IMR-90 (cell line): ENCODE results near the gene GPR37. TPM values are rescaled to one million over a fixed set of nuclear protein-coding genes. Genes with fewer than 3 reads are reported as not detected.
A peak's percentile ranks its signal among the peaks of the same experiment; 100 is the strongest.

Experiments
- ATAC-seq: fragments of 200-7000 bp; cut with Tn5 transposase; 2 replicates; pipeline ENCODE4 v1.9.1; 2020; ENCODE audit warnings: low read depth, mild to moderate bottlenecking, moderate library complexity
- BruUV-seq: library from RNA; stranded (reverse); fragments of 400-500 nt; replicated peaks from 2 replicates; lab custom pipeline; 2021; lab: Mats Ljungman, UMichigan
- CTCF ChIA-PET: fragments of 300-600 bp; formaldehyde crosslinking; extraction: SDS; loops from one replicate; lab custom pipeline; 2021; ENCODE audit warnings: antibody characterized with exemption; lab: Yijun Ruan, JAX
- POLR2A ChIA-PET: fragments of 300-600 bp; sonication (Branson Sonifier 250); formaldehyde crosslinking; loops from one replicate; lab custom pipeline; 2022; ENCODE audit warnings: antibody characterized with exemption; ENCODE audit not compliant: unreplicated experiment; lab: Charles Lee
- DNase-seq: peaks from one replicate; pipeline ENCODE4 v3.0.0; 2013
- H2AFZ ChIP-seq: replicated peaks from 2 replicates; pipeline ENCODE3; 2013; ENCODE audit warnings: low read length, mild to moderate bottlenecking; ENCODE audit not compliant: poor library complexity
- H2AK5ac ChIP-seq: 2 replicates; pipeline ENCODE4 v1.6.1; 2013; ENCODE audit warnings: low read depth, low read length, inconsistent platforms
- H2AK9ac ChIP-seq: replicated peaks from 2 replicates; pipeline ENCODE3; 2013; ENCODE audit warnings: mild to moderate bottlenecking, low read depth, low read length, moderate library complexity; ENCODE audit not compliant: poor library complexity
- H2BK120ac ChIP-seq: 2 replicates; pipeline ENCODE4 v1.6.1; 2013; ENCODE audit warnings: low read depth, low read length, inconsistent platforms
- H2BK15ac ChIP-seq: 3 replicates; pipeline ENCODE4 v1.6.1; 2013; ENCODE audit warnings: low read depth, low read length, inconsistent platforms
- H2BK20ac ChIP-seq: 2 replicates; pipeline ENCODE4 v1.6.1; 2013; ENCODE audit warnings: low read depth, mild to moderate bottlenecking, inconsistent platforms, low read length, moderate library complexity
- H2BK5ac ChIP-seq: 2 replicates; pipeline ENCODE4 v1.6.1; 2013; ENCODE audit warnings: mild to moderate bottlenecking, low read depth, low read length, inconsistent platforms; ENCODE audit not compliant: poor library complexity, severe bottlenecking
- H3K14ac ChIP-seq: replicated peaks from 2 replicates; pipeline ENCODE4 v1.6.1; 2013; ENCODE audit warnings: low read depth, low read length, inconsistent platforms
- H3K18ac ChIP-seq: 2 replicates; pipeline ENCODE4 v1.6.1; 2013; ENCODE audit warnings: low read depth, low read length, control low read depth
- H3K23ac ChIP-seq: 2 replicates; pipeline ENCODE4 v1.6.1; 2013; ENCODE audit warnings: low read depth, low read length, inconsistent platforms
- H3K27ac ChIP-seq: 2 replicates; pipeline ENCODE4 v1.5.1; 2013; ENCODE audit warnings: mild to moderate bottlenecking, control low read depth, low read length; ENCODE audit not compliant: insufficient read depth
- H3K27me3 ChIP-seq: 2 replicates; pipeline ENCODE4 v1.6.1; 2013; ENCODE audit warnings: low read length; ENCODE audit not compliant: control insufficient read depth, insufficient read depth
- H3K36me3 ChIP-seq: 2 replicates; pipeline ENCODE4 v1.6.1; 2013; ENCODE audit warnings: low read length, mixed read lengths; ENCODE audit not compliant: control insufficient read depth, insufficient read depth
- H3K4ac ChIP-seq: 2 replicates; pipeline ENCODE4 v1.6.1; 2013; ENCODE audit warnings: low read depth, low read length, inconsistent platforms
- H3K4me1 ChIP-seq: 2 replicates; pipeline ENCODE4 v1.6.1; 2013; ENCODE audit warnings: low read length, mixed read lengths; ENCODE audit not compliant: control insufficient read depth, insufficient read depth
- H3K4me2 ChIP-seq: 2 replicates; pipeline ENCODE4 v1.6.1; 2013; ENCODE audit warnings: low read depth, mild to moderate bottlenecking, control low read depth, low read length, moderate library complexity
- H3K4me3 ChIP-seq: 2 replicates; pipeline ENCODE4 v1.5.1; 2013; ENCODE audit warnings: low read depth, mild to moderate bottlenecking, control low read depth, low read length, moderate library complexity; ENCODE audit not compliant: insufficient read depth
- H3K56ac ChIP-seq: 2 replicates; pipeline ENCODE4 v1.6.1; 2013; ENCODE audit warnings: low read length, inconsistent platforms; ENCODE audit not compliant: insufficient read depth; ENCODE audit errors: extremely low read depth
- H3K79me1 ChIP-seq, 2 experiments: 2 replicates each; pipeline ENCODE4 v1.6.1; 2013; ENCODE audit warnings: low read length in 2 of 2, inconsistent platforms in 1 of 2, low read depth in 1 of 2
- H3K9ac ChIP-seq: 2 replicates; pipeline ENCODE4 v1.6.1; 2013; ENCODE audit warnings: low read depth, low read length, control low read depth
- H3K9me1 ChIP-seq: 2 replicates; pipeline ENCODE4 v1.6.1; 2013; ENCODE audit warnings: low read length, inconsistent platforms; ENCODE audit not compliant: insufficient read depth
- H3K9me3 ChIP-seq: 2 replicates; pipeline ENCODE4 v1.6.1; 2013; ENCODE audit warnings: low read length; ENCODE audit not compliant: control insufficient read depth, insufficient read depth
- H4K20me1 ChIP-seq: 2 replicates; pipeline ENCODE4 v1.6.1; 2013; ENCODE audit warnings: low read length, inconsistent platforms; ENCODE audit not compliant: insufficient read depth
- H4K5ac ChIP-seq: 2 replicates; pipeline ENCODE4 v1.6.1; 2013; ENCODE audit warnings: mild to moderate bottlenecking, low read depth, low read length, control low read depth
- H4K8ac ChIP-seq, 2 experiments: 2 replicates each; pipeline ENCODE4 v1.6.1; 2013; ENCODE audit warnings: low read depth in 2 of 2, low read length in 2 of 2, control low read depth in 1 of 2, inconsistent platforms in 1 of 2
- H4K91ac ChIP-seq: 2 replicates; pipeline ENCODE4 v1.6.1; 2013; ENCODE audit warnings: low read depth, low read length, inconsistent platforms; ENCODE audit not compliant: insufficient read depth
- BHLHE40 ChIP-seq: fragments of 150-350 bp; IDR thresholded peaks from 2 replicates; pipeline ENCODE4 v1.6.1; 2016; ENCODE audit warnings: mild to moderate bottlenecking, low read depth, low read length
- CHD1 ChIP-seq: IDR thresholded peaks from 2 replicates; pipeline ENCODE4 v1.6.1; 2012; ENCODE audit warnings: low read depth, low read length, improper control_type of control experiment
- MXI1 ChIP-seq: IDR thresholded peaks from 2 replicates; pipeline ENCODE4 v1.6.1; 2012; ENCODE audit warnings: low read depth, mild to moderate bottlenecking, low read length, moderate library complexity, borderline replicate concordance
- POLR2A ChIP-seq: IDR thresholded peaks from 2 replicates; pipeline ENCODE4 v1.6.1; 2012; ENCODE audit warnings: mild to moderate bottlenecking, low read depth, low read length
- RAD21 ChIP-seq: IDR thresholded peaks from 2 replicates; pipeline ENCODE4 v1.6.1; 2012; ENCODE audit warnings: low read length, improper control_type of control experiment
- SMC3 ChIP-seq: fragments of 150-350 bp; IDR thresholded peaks from 2 replicates; pipeline ENCODE4 v1.6.1; 2016; ENCODE audit warnings: low read depth, mild to moderate bottlenecking, antibody characterized with exemption, low read length, moderate library complexity
- USF2 ChIP-seq: fragments of 150-350 bp; IDR thresholded peaks from 2 replicates; pipeline ENCODE4 v1.6.1; 2017; ENCODE audit warnings: mild to moderate bottlenecking, antibody characterized with exemption, low read length, low read depth
- WGBS, 2 experiments: methylation state at CpG; one replicate each; pipeline versions ENCODE4 v1.1.5 to v1.1.7; 2013; ENCODE audit warnings: missing lambda C conversion rate in 2 of 2; ENCODE audit not compliant: insufficient read length in 1 of 2; ENCODE audit errors: extremely low coverage in 2 of 2; 5-methylcytosine and 5-hydroxymethylcytosine counted together
- dilution Hi-C: fragments of 300-500 bp; cut with HindIII; formaldehyde crosslinking; loops from one replicate; pipeline ENCODE4 v1.14.3; 2018; ENCODE audit warnings: low sequenced_read_pairs; ENCODE audit not compliant: unreplicated experiment
- in situ Hi-C: fragments of 300-500 bp; cut with MboI; formaldehyde crosslinking; loops from 3 replicates; pipeline ENCODE4 v1.14.3; 2019; ENCODE audit warnings: low sequenced_read_pairs, inconsistent platforms, mixed read lengths
- intact Hi-C: fragments of 100-400 bp; cut with micrococcal nuclease; formaldehyde crosslinking; loops from 2 replicates; pipeline ENCODE4 v1.10.0; 2022
- polyA plus RNA-seq, 3 experiments: library from polyadenylated mRNA; depleted of rRNA; stranded (reverse); fragments of >200 nt; gene quantifications; 2 replicates each; pipeline ENCODE4 v1.2.3, GENCODE V29; 2012; ENCODE audit warnings: low replicate concordance in 1 of 3
- total RNA-seq: library from RNA; depleted of rRNA; stranded (reverse); fragments of >200 nt; gene quantifications from 2 replicates; pipeline ENCODE4 v1.2.3, GENCODE V29; 2012
- TF ChIP-seq, protein P1 (sequence below): conservative IDR thresholded peaks from 2 replicates; pipeline ENCODE4 v1.5.1; 2012; ENCODE audit warnings: mild to moderate bottlenecking, low read depth, low read length, improper control_type of control experiment

The GPR37 gene
- total and polyA plus RNA-seq, 2 of the 4 experiments (the other 2 are of a cell fraction): 4.6 to 9.3 TPM

DNA sequence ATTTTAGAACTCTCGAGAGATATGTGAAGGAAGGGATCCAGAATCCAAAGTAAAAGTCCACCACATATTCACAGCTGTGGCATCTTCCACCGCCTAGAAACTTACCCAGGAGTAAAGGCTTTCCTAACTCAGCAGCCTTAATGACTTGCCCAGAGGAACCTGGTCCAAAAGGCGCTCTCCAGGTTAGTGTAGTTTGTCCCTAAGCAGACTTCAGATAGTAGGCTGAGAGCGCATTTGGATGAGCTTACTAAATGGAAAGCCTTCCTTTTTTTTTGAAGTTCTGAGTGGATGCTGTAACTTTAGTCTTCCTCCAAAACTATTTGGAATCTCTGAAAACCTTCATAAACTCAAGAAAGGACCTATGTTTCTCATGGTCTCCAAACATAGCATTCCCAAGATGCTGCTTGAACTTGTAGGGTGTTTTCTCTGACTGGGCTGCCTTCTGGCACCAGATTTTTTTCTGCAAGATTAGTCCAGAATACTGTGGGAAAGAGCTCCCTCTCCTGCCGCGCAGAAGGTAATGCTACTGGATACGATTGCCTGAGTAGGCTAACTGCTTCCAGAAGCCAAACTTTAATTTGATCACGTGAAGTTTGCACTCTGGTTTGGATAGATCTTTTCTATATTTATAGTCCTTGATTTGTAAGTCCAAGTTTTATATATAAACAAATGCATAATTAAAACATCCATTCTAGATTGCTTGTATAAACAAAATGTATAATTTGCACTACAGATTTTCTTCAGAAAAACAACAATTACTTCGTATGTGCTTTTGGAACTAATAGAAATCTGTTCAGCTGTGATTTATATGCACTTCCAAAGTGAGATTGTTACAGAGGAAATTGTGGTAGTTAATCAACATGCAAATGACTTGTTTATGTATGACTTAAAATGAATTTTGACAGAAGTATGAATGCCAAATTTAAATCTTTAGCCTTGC lies 19.6 kb upstream of the GPR37 start:
- Histone ChIP-seq H2AFZ (peak overlapping the region; percentile 78), H3K4me3 (no peak overlapping the region), H4K20me1 (no peaks in the 10 kb centered on the region), H4K91ac (peak overlapping the region; percentile 42; the same call in 1 of the 2 replicates), H3K18ac (no peak overlapping the region), H3K36me3 (no peaks in the 10 kb centered on the region), H3K14ac (peak overlapping the region; percentile 55; the same call in 1 of the 2 replicates), H2AK9ac (no peak overlapping the region), H3K23ac (peak overlapping the region; percentile 58; the same call in 1 of the 2 replicates), H4K5ac (0 out of 2 replicates have a peak overlapping the region, but pooled peaks have one; percentile 30), H3K9me3 (no peaks in the 10 kb centered on the region), H3K4me2 (no peak overlapping the region), H3K27me3 (no peaks in the 10 kb centered on the region), H2BK15ac (peak overlapping the region; percentile 47; the same call in 1 of the 3 replicates), H3K27ac (no peak overlapping the region), H3K4me1 (peaks cover 2% of the 10 kb centered on the region; the same call in 1 of the 2 replicates), H3K79me1 (no peaks in the 10 kb centered on the region), H2BK5ac (no peak overlapping the region), H4K8ac (0 out of 4 replicates have a peak overlapping the region, but pooled peaks of 1 of the 2 experiments have one; percentile 20), H2AK5ac (peak overlapping the region; percentile 10; the same call in 1 of the 2 replicates), H3K56ac (no peak overlapping the region), H2BK120ac (peak overlapping the region; percentile 87), H3K4ac (0 out of 2 replicates have a peak overlapping the region, but pooled peaks have one; percentile 68), H2BK20ac (peak overlapping the region; percentile 57; the same call in 1 of the 2 replicates), H3K9me1 (peaks cover 3% of the 10 kb centered on the region), H3K9ac (no peak overlapping the region)
- ChIA-PET CTCF (interaction anchor here (0.5 to 2.4 kb wide), 11 partner anchors 12 to 727 kb away, joined by 3 to 12 read pairs (median 4); partner anchors contain the start of gene GPR37), POLR2A (no interaction called here)
- peak; percentile 85 for ATAC-seq
- DNase-seq: peak; percentile 73
- BruUV-seq: no TSS peak
- in situ Hi-C loops: loop anchor here (5.0 kb wide), 1 partner anchor 633 kb away; no protein-coding TSS in a partner anchor
- no CpG with 5 or more reads among the region's 9 CpGs for WGBS, 2 experiments
- TF ChIP-seq SMC3 (peak; percentile 99), CHD1 (no peak), RAD21 (peak; percentile 97), BHLHE40 (peak; percentile 23; the same call in 1 of the 2 replicates), POLR2A (0 out of 2 replicates have a peak, but pooled peaks have one; percentile 43), MXI1 (no peak), USF2 (peak; percentile 47; the same call in 1 of the 2 replicates)
- TF ChIP-seq, protein P1, sequence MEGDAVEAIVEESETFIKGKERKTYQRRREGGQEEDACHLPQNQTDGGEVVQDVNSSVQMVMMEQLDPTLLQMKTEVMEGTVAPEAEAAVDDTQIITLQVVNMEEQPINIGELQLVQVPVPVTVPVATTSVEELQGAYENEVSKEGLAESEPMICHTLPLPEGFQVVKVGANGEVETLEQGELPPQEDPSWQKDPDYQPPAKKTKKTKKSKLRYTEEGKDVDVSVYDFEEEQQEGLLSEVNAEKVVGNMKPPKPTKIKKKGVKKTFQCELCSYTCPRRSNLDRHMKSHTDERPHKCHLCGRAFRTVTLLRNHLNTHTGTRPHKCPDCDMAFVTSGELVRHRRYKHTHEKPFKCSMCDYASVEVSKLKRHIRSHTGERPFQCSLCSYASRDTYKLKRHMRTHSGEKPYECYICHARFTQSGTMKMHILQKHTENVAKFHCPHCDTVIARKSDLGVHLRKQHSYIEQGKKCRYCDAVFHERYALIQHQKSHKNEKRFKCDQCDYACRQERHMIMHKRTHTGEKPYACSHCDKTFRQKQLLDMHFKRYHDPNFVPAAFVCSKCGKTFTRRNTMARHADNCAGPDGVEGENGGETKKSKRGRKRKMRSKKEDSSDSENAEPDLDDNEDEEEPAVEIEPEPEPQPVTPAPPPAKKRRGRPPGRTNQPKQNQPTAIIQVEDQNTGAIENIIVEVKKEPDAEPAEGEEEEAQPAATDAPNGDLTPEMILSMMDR: peak; percentile 95
- dilution Hi-C loops: no loop called here
- intact Hi-C loops: loop anchor here (1.0 to 5.0 kb wide), 4 partner anchors 72 to 684 kb away; no protein-coding TSS in a partner anchor
